Measurements from ENCODE around the gene PTGFR. TPM values are rescaled to one million over a fixed set of nuclear protein-coding genes. Genes with fewer than 3 reads are reported as not detected.

The PTGFR gene
- total RNA-seq, 2 donors from 2014 or later, result 0.34 to 0.46 TPM

DNA sequence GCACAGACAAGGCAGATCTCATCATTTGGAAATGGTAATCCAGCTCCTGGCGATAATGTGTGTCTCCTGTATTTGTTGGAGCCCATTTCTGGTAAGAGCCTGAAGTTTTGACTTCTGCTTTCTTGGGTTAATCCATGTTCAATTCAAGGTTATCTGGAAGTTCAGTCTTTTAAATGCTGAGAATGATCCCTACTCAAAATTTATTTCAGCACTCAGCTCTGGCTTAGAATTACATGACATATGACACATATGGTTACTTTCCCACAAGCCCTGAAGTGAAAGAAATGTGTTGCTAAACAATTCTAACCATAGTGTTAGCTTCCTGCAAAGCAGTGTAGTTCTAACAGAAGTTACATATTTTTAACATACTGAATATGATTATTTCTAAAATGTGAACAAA is 2.7 kb downstream of the PTGFR start:
- intact Hi-C loops (cut with DNase I), result no loop called here
- H3K27ac ChIP-seq, result no peak overlapping the region
- peaks cover 8% of the 10 kb centered on the region for H3K27me3 ChIP-seq (replicated peaks; ENCODE audit: insufficient read depth)
- H3K4me3 ChIP-seq, result no peak overlapping the region
- no peaks in the 10 kb centered on the region for H3K36me3 ChIP-seq
- DNase-seq (ENCODE audit: low spot score), result no peak
- WGBS, result 78% methylated on average over 1 of the region's 1 CpG
- TF ChIP-seq POLR2AphosphoS5 (IDR thresholded peaks at IDR 0.05) (no peak), POLR2A (IDR thresholded peaks at IDR 0.05) (no peak)
- TF ChIP-seq, protein P1, sequence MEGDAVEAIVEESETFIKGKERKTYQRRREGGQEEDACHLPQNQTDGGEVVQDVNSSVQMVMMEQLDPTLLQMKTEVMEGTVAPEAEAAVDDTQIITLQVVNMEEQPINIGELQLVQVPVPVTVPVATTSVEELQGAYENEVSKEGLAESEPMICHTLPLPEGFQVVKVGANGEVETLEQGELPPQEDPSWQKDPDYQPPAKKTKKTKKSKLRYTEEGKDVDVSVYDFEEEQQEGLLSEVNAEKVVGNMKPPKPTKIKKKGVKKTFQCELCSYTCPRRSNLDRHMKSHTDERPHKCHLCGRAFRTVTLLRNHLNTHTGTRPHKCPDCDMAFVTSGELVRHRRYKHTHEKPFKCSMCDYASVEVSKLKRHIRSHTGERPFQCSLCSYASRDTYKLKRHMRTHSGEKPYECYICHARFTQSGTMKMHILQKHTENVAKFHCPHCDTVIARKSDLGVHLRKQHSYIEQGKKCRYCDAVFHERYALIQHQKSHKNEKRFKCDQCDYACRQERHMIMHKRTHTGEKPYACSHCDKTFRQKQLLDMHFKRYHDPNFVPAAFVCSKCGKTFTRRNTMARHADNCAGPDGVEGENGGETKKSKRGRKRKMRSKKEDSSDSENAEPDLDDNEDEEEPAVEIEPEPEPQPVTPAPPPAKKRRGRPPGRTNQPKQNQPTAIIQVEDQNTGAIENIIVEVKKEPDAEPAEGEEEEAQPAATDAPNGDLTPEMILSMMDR (IDR thresholded peaks at IDR 0.05), result no peak
- no peaks in the 10 kb centered on the region for H3K4me1 ChIP-seq (replicated peaks)
- H3K9me3 ChIP-seq, result no peaks in the 10 kb centered on the region

DNA sequence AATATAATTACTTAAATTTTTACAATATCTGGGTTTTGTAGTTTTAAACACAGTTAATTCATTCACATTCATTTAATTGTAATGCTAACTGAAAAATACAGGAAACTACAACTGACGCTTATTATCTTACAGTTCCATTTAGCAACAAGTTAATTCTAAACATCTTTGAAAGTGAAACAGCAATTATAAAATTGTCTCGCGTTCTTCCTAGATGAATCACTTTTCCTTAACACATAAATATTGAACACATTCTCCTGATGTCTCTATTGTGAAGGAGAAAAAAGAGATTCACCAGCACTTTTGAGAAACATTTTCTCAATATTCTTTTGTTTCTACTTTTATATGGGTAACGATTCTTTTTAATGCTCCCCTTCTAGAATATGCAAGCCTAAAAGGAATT is 6.4 kb downstream of the PTGFR start:
- intact Hi-C loops (cut with DNase I), result no loop called here
- no peak overlapping the region for H3K4me3 ChIP-seq
- WGBS, result 66% methylated on average over 4 of the region's 4 CpGs
- TF ChIP-seq POLR2AphosphoS5 (IDR thresholded peaks at IDR 0.05) (no peak), POLR2A (IDR thresholded peaks at IDR 0.05) (no peak)
- TF ChIP-seq, protein P1 (IDR thresholded peaks at IDR 0.05), result no peak
- H3K36me3 ChIP-seq, result no peaks in the 10 kb centered on the region
- no peaks in the 10 kb centered on the region for H3K9me3 ChIP-seq
- peaks cover 4% of the 10 kb centered on the region for H3K27me3 ChIP-seq (replicated peaks; ENCODE audit: insufficient read depth)
- no peaks in the 10 kb centered on the region for H3K4me1 ChIP-seq (replicated peaks)
- no peak overlapping the region for H3K27ac ChIP-seq
- DNase-seq (ENCODE audit: low spot score), result no peak

DNA sequence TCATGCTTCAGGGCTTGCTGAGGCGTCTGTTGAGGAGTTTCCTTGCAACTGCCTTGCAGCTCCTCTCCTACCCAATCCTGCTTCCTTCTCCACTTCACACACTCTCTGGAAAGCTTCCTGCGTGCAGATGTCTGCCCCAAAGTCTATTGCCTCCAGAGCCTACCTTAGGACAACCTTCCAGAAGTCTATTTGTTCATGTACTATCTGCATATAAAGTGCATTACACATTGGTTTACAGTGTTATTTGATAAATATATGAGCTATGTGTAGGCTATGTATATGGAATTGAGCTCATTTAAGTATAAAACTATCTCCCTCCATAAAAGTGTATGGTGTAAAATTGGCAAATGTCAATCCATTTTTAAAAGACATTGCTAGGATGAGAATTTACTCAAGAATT is 9.8 kb downstream of the PTGFR start:
- TF ChIP-seq, protein P1 (IDR thresholded peaks at IDR 0.05), result no peak
- no peak for TF ChIP-seq POLR2A (IDR thresholded peaks at IDR 0.05)
- TF ChIP-seq POLR2AphosphoS5 (IDR thresholded peaks at IDR 0.05), result no peak
- intact Hi-C loops (cut with DNase I), result no loop called here
- no peaks in the 10 kb centered on the region for H3K9me3 ChIP-seq
- H3K4me3 ChIP-seq, result no peak overlapping the region
- H3K27ac ChIP-seq, result no peak overlapping the region
- no peaks in the 10 kb centered on the region for H3K36me3 ChIP-seq
- H3K27me3 ChIP-seq (replicated peaks; ENCODE audit: insufficient read depth), result no peaks in the 10 kb centered on the region
- DNase-seq (ENCODE audit: low spot score), result no peak
- 44% methylated on average over 2 of the region's 2 CpGs for WGBS
- H3K4me1 ChIP-seq (replicated peaks), result no peaks in the 10 kb centered on the region

DNA sequence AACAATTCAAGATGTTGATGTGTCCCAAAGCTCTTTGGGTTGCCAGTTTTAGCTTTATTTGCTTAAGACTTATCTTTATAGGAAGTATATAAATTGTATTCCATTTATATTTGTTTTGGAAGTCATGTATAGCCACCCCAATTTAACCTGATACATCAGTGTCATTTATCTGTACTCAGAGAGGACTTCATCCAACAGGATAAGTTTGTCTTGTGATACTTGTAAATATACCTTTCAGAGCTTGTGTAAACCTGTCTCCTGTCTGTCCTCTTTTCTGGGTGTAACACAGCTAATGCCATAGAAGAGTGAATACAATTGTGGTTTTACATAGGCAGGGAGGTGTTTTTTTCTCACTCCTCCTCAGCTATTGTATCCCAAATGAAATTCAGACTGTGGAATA is 10.4 kb downstream of the PTGFR start:
- intact Hi-C loops (cut with DNase I), result no loop called here
- no peaks in the 10 kb centered on the region for H3K27me3 ChIP-seq (replicated peaks; ENCODE audit: insufficient read depth)
- no peak overlapping the region for H3K27ac ChIP-seq
- no peak overlapping the region for H3K4me3 ChIP-seq
- no peaks in the 10 kb centered on the region for H3K36me3 ChIP-seq
- no peaks in the 10 kb centered on the region for H3K9me3 ChIP-seq
- no peaks in the 10 kb centered on the region for H3K4me1 ChIP-seq (replicated peaks)
- TF ChIP-seq, protein P1 (IDR thresholded peaks at IDR 0.05), result no peak
- peak; percentile 84 for TF ChIP-seq POLR2AphosphoS5 (IDR thresholded peaks at IDR 0.05)
- no peak for TF ChIP-seq POLR2A (IDR thresholded peaks at IDR 0.05)
- DNase-seq (ENCODE audit: low spot score), result no peak

DNA sequence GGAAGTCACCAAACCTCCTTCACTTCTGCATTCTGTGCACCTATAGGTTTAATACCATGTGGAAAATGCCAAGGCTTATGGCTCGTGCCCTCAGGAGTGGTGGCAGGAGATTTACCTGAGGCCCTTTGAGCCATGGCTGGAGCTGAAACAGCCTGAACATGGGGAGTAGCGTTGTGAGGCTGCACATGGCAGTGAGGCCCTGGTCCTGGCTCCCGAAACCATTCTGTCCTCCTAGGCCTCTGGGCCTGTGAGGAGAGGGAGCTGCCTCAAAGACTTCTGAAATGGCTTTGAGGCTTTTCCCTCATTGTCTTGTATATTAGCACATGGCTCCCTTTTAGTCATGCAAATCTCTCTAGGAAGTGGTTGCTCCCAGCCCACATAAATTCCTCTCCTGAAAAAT is 20.6 kb downstream of the PTGFR start:
- intact Hi-C loops (cut with DNase I), result no loop called here
- H3K36me3 ChIP-seq, result no peaks in the 10 kb centered on the region
- H3K4me1 ChIP-seq (replicated peaks), result no peaks in the 10 kb centered on the region
- no peak overlapping the region for H3K27ac ChIP-seq
- TF ChIP-seq, protein P1 (IDR thresholded peaks at IDR 0.05), result no peak
- TF ChIP-seq POLR2AphosphoS5 (IDR thresholded peaks at IDR 0.05) (no peak), POLR2A (IDR thresholded peaks at IDR 0.05) (no peak)
- WGBS, result 82% methylated on average over 3 of the region's 3 CpGs
- no peaks in the 10 kb centered on the region for H3K27me3 ChIP-seq (replicated peaks; ENCODE audit: insufficient read depth)
- H3K9me3 ChIP-seq, result no peaks in the 10 kb centered on the region
- DNase-seq (ENCODE audit: low spot score), result no peak
- H3K4me3 ChIP-seq, result no peak overlapping the region

Data from prostate gland (tissue), 2 donors.